Breast epithelium (tissue), 4 donors: ENCODE measurements around the gene BEAN1. TPM values are rescaled to one million over a fixed set of nuclear protein-coding genes. Genes with fewer than 3 reads are reported as not detected.

Experiments
- DNase-seq, 2 donors: peaks; one replicate each; pipeline ENCODE4 v3.0.0-alpha.2; 2019; ENCODE audit warnings: low spot score in 2 of 2
- H3K27ac ChIP-seq, 2 donors: fragments of 200-600 bp; sonication (generic) in 1 of 2; one replicate each; pipeline ENCODE4 v1.5.1; 2016 to 2019; ENCODE audit warnings: mild to moderate bottlenecking in 1 of 2
- H3K27me3 ChIP-seq, 2 donors: fragments of 200-600 bp; sonication (generic) in 1 of 2; one replicate each; pipeline versions ENCODE4 v1.5.1 to v1.6.0; 2017 to 2019; ENCODE audit warnings: control low read depth in 1 of 2, mild to moderate bottlenecking in 1 of 2
- H3K36me3 ChIP-seq: fragments of 200-600 bp; one replicate; pipeline ENCODE4 v1.5.1; 2019
- H3K4me1 ChIP-seq, 2 donors: fragments of 200-600 bp; sonication (generic); one replicate each; pipeline ENCODE4 v1.5.1; 2016 to 2019; ENCODE audit warnings: control low read depth in 1 of 2
- H3K4me3 ChIP-seq, 3 donors: fragments of 200-600 bp; sonication (generic); 1 replicate in 2 of 3; 2 replicates in 1 of 3; pipeline ENCODE4 v1.5.1; 2016 to 2019; ENCODE audit warnings: mild to moderate bottlenecking in 3 of 3, moderate library complexity in 2 of 3
- H3K9me3 ChIP-seq, 2 donors: fragments of 200-600 bp; sonication (generic) in 1 of 2; one replicate each; pipeline ENCODE4 v1.5.1; 2016 to 2019; ENCODE audit warnings: control low read depth in 1 of 2
- CTCF ChIP-seq, 3 donors: fragments of 450-650 bp; IDR thresholded peaks; one replicate each; pipeline ENCODE4 v1.5.1; 2016 to 2017; ENCODE audit warnings: antibody characterized with exemption in 3 of 3, mild to moderate bottlenecking in 3 of 3, moderate library complexity in 3 of 3
- POLR2A ChIP-seq: fragments of 450-650 bp; IDR thresholded peaks from one replicate; pipeline ENCODE4 v1.6.1; 2016; ENCODE audit warnings: antibody characterized with exemption, mild to moderate bottlenecking, moderate library complexity
- POLR2AphosphoS5 ChIP-seq, 3 donors: sonication (generic); formaldehyde crosslinking; IDR thresholded peaks; one replicate each; pipeline ENCODE4 v1.6.1; 2017; ENCODE audit warnings: antibody characterized with exemption in 3 of 3
- intact Hi-C: fragments of 100-400 bp; cut with DNase I; formaldehyde crosslinking; loops from one replicate; pipeline ENCODE4 v1.15.1; 2023; ENCODE audit warnings: low total_unique reads
- total RNA-seq, 3 donors: library from RNA; depleted of rRNA; stranded (reverse); fragments of >200 nt; gene quantifications; one replicate each; pipeline ENCODE4 v1.1.0, GENCODE V29; 2016

BEAN1 gene
- total RNA-seq, 3 donors from 2014 or later, result 0.16 to 3.5 TPM; not detected in 1

GRCh38 chr16:66478733-66479511 lies 51.8 kb downstream of the BEAN1 start:
- H3K27me3 ChIP-seq, result no peaks in the 10 kb centered on the region
- TF ChIP-seq POLR2A (no peak), CTCF (IDR thresholded peaks at IDR 0.05) (peak; percentile 15 to 71 (median 64)), POLR2AphosphoS5 (IDR thresholded peaks at IDR 0.05) (peak in 1 of 3 donors; percentile 13)
- H3K4me3 ChIP-seq, result no peak overlapping the region
- H3K27ac ChIP-seq, result no peak overlapping the region
- no peaks in the 10 kb centered on the region for H3K9me3 ChIP-seq
- no peaks in the 10 kb centered on the region for H3K4me1 ChIP-seq
- H3K36me3 ChIP-seq, result no peaks in the 10 kb centered on the region
- peak; percentile 45 to 72 for DNase-seq
- intact Hi-C loops, result no loop called here

- intact Hi-C loops, result loop anchor here (5.0 kb wide), 1 partner anchor 72 kb away; no protein-coding TSS in a partner anchor
- Histone ChIP-seq H3K27ac (no peak overlapping the region), H3K36me3 (no peaks in the 10 kb centered on the region), H3K9me3 (no peaks in the 10 kb centered on the region), H3K4me1 (no peaks in the 10 kb centered on the region), H3K4me3 (no peak overlapping the region), H3K27me3 (no peaks in the 10 kb centered on the region)
- DNase-seq, result peak in 1 of 2 donors; percentile 19
- TF ChIP-seq POLR2AphosphoS5 (IDR thresholded peaks at IDR 0.05) (no peak), CTCF (IDR thresholded peaks at IDR 0.05) (no peak), POLR2A (no peak)
Measured at GRCh38 chr16:66479661-66480264, 52.7 kb downstream of the BEAN1 start.

GRCh38 chr16:66480265-66481080 lies 53.4 kb downstream of the BEAN1 start:
- no peaks in the 10 kb centered on the region for H3K36me3 ChIP-seq
- no peaks in the 10 kb centered on the region for H3K9me3 ChIP-seq
- intact Hi-C loops, result loop anchor here (5.0 kb wide), 1 partner anchor 73 kb away; no protein-coding TSS in a partner anchor
- peak in 1 of 2 donors; percentile 47 for DNase-seq
- no peaks in the 10 kb centered on the region for H3K27me3 ChIP-seq
- no peak for TF ChIP-seq POLR2A
- TF ChIP-seq CTCF (IDR thresholded peaks at IDR 0.05), result no peak
- TF ChIP-seq POLR2AphosphoS5 (IDR thresholded peaks at IDR 0.05), result no peak
- H3K27ac ChIP-seq, result no peak overlapping the region
- H3K4me3 ChIP-seq, result no peak overlapping the region
- no peaks in the 10 kb centered on the region for H3K4me1 ChIP-seq

- intact Hi-C loops, result loop anchor here (5.0 kb wide), 1 partner anchor 74 kb away; no protein-coding TSS in a partner anchor
- peak in 1 of 2 donors; percentile 45 for DNase-seq
- H3K27me3 ChIP-seq, result no peaks in the 10 kb centered on the region
Measured at GRCh38 chr16:66481081-66481942, 54.2 kb downstream of the BEAN1 start.

More at GRCh38 chr16:66481081-66481942, 54.2 kb downstream of the BEAN1 start:
- no peak overlapping the region for H3K27ac ChIP-seq
- no peaks in the 10 kb centered on the region for H3K36me3 ChIP-seq
- H3K4me3 ChIP-seq, result no peak overlapping the region
- H3K4me1 ChIP-seq, result no peaks in the 10 kb centered on the region
- no peaks in the 10 kb centered on the region for H3K9me3 ChIP-seq
- TF ChIP-seq POLR2A, result no peak
- TF ChIP-seq CTCF (IDR thresholded peaks at IDR 0.05), result no peak
- TF ChIP-seq POLR2AphosphoS5 (IDR thresholded peaks at IDR 0.05), result no peak
